Measurements from ENCODE around the gene SYNGR1.

DNA sequence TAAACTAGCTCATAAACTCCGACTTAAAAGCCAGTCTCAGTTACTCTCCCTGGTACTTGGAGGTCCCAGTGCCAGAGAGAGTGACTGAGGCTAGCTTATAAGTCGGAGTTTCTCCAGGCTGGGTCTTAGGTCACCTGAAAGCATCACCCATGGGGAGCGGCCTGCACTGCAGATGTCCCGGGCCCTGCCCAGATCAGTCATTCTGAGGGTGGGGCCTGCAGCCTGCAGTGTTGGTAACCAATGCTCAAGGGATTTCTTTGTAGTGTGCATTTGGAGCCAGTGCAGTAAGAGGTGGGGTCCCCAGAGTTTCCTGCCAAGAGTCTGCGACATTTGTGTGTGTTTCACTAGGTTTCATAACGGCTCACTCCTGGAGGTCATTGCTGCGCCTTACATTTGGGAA lies 64.6 kb downstream of the SYNGR1 start:
- TF ChIP-seq, protein P1, sequence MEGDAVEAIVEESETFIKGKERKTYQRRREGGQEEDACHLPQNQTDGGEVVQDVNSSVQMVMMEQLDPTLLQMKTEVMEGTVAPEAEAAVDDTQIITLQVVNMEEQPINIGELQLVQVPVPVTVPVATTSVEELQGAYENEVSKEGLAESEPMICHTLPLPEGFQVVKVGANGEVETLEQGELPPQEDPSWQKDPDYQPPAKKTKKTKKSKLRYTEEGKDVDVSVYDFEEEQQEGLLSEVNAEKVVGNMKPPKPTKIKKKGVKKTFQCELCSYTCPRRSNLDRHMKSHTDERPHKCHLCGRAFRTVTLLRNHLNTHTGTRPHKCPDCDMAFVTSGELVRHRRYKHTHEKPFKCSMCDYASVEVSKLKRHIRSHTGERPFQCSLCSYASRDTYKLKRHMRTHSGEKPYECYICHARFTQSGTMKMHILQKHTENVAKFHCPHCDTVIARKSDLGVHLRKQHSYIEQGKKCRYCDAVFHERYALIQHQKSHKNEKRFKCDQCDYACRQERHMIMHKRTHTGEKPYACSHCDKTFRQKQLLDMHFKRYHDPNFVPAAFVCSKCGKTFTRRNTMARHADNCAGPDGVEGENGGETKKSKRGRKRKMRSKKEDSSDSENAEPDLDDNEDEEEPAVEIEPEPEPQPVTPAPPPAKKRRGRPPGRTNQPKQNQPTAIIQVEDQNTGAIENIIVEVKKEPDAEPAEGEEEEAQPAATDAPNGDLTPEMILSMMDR (IDR thresholded peaks at IDR 0.05): no peak
- TF ChIP-seq POLR2A (IDR thresholded peaks at IDR 0.05): no peak
